GM12872 (cell line): ENCODE measurements around the gene RASAL2.

ENCODE experiments used
- CTCF ChIP-seq: IDR thresholded peaks from 3 replicates; pipeline ENCODE4 v1.5.1; 2011; ENCODE audit warnings: low read depth, mild to moderate bottlenecking, low read length, moderate library complexity; ENCODE audit not compliant: insufficient read depth

RASAL2 gene

GRCh38 chr1:178107823-178108222 is 13.9 kb downstream of the RASAL2 start:
- TF ChIP-seq CTCF, result no peak

GRCh38 chr1:178109348-178110143 is 15.6 kb downstream of the RASAL2 start:
- no peak for TF ChIP-seq CTCF

GRCh38 chr1:178115260-178115659 is 21.4 kb downstream of the RASAL2 start:
- TF ChIP-seq CTCF, result no peak

DNA sequence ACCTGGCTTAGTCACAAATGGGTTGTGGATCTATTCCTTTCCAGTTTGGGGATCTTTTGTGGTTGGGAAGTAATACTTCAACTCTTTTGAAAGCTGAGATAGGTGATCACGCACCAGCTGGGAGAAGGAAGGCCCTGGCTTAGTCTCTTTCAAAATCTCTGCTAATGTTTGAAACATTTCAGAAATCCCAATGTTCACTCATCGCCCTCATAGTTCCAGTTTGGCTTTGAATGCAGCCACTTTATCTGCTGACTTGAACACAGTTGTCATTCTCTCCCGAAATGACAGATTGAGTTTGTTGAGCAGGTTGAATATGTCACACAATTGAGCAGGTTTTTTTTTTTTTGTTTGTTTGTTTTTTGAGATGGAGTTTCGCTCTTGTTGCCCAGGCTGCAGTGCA is 24.6 kb downstream of the RASAL2 start:
- no peak for TF ChIP-seq CTCF

DNA sequence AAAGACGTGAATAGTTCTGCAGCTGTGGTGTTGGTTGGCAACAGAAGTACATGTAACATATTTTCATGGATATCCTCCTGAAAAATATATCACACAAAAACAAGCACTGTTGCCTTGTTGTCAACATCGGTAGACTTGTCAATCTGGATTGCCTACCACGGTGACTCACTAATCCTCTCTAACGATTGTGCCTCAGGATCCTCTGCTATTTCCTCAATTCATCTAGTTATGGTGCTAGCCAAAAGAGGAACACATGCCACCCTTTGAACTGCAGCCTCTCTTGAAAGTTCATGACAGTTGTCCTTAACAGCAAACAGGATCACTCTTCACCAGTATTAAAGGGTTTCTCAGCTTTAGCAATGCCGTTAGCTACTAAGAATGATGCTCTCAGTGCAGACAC is 25.7 kb downstream of the RASAL2 start:
- no peak for TF ChIP-seq CTCF

DNA sequence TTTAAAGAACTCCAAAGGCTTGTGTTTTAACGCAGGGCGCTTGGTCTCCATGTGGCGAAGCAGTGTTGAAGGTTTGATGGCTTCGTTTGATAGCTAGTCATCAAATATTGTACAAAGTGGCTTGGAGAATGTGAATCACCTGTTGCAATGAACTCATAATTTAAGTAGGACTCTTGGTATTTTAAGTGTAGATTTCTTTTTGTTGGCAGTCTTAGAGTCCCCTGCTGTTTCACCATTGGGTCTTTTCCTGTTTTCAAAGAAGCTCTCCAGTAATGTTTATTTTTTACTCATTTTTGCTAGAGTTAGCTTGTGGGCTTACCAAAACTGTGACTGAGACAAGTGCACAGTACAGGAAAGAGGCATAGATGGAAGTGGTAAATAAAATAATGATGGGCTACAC is 26.2 kb downstream of the RASAL2 start:
- TF ChIP-seq CTCF, result no peak

- no peak for TF ChIP-seq CTCF
These were observed 28.0 kb downstream of the RASAL2 start for GRCh38 chr1:178121883-178122282.

GRCh38 chr1:178122283-178122682 is 28.4 kb downstream of the RASAL2 start:
- TF ChIP-seq CTCF, result no peak
